ENCODE measurements around the gene MBNL3.

- TF ChIP-seq CTCF (IDR thresholded peaks at IDR 0.05; ENCODE audit: low read depth, low read length) (0 out of 2 replicates have a peak, but pooled peaks have one; percentile 8), EZH2phosphoT487 (IDR thresholded peaks at IDR 0.05; ENCODE audit: low read depth) (no peak)
These were observed 2.4 kb upstream of the MBNL3 start for GRCh38 chrX:132491191-132491590.

All from OCI-LY3 (cell line).